ENCODE results near the gene TLCD3B. TPM values are rescaled to one million over a fixed set of nuclear protein-coding genes. Genes with fewer than 3 reads are reported as not detected.

Gene TLCD3B
- polyA plus RNA-seq, 2 donors = 0.04 to 0.16 TPM

GRCh38 chr16:30063278-30063892 lies 32.3 kb upstream of the TLCD3B start:
- H3K9me3 ChIP-seq (ENCODE audit: control insufficient read depth in 2 of 2, insufficient read depth in 1 of 2, low read depth in 1 of 2, low read length in 1 of 2) = no peaks in the 10 kb centered on the region
- 55 to 64% methylated on average over 12 of the region's 12 CpGs for WGBS, 2 donors
- H3K27ac ChIP-seq (ENCODE audit: low read depth in 2 of 2, low read length in 1 of 2) = peak overlapping the region; percentile 97 to 98
- H3K36me3 ChIP-seq (ENCODE audit: control insufficient read depth in 2 of 2, insufficient read depth in 2 of 2, low read length in 1 of 2) = peaks cover 9 to 17% of the 10 kb centered on the region in 2 donors
- H3K4me1 ChIP-seq (ENCODE audit: control insufficient read depth in 2 of 2, insufficient read depth in 2 of 2, low read length in 1 of 2) = peaks cover 7 to 19% of the 10 kb centered on the region in 2 donors
- no peaks in the 10 kb centered on the region for H3K27me3 ChIP-seq (ENCODE audit: control insufficient read depth in 1 of 2, insufficient read depth in 2 of 2, low read length in 2 of 2)
- peak overlapping the region in 1 of 2 donors; percentile 53 for H3K4me3 ChIP-seq (ENCODE audit: low read depth in 1 of 2, low read length in 2 of 2)

GRCh38 chr16:30060836-30061554 lies 29.9 kb upstream of the TLCD3B start:
- H3K4me3 ChIP-seq (ENCODE audit: low read depth in 1 of 2, low read length in 2 of 2) = no peak overlapping the region
- peak overlapping the region in 1 of 2 donors; percentile 22 for H3K27ac ChIP-seq (ENCODE audit: low read depth in 2 of 2, low read length in 1 of 2)
- peaks cover 6 to 12% of the 10 kb centered on the region in 2 donors for H3K4me1 ChIP-seq (ENCODE audit: control insufficient read depth in 2 of 2, insufficient read depth in 2 of 2, low read length in 1 of 2)
- no peaks in the 10 kb centered on the region for H3K27me3 ChIP-seq (ENCODE audit: control insufficient read depth in 1 of 2, insufficient read depth in 2 of 2, low read length in 2 of 2)
- 57 to 67% methylated on average over 2 of the region's 2 CpGs for WGBS, 2 donors
- no peaks in the 10 kb centered on the region for H3K9me3 ChIP-seq (ENCODE audit: control insufficient read depth in 2 of 2, insufficient read depth in 1 of 2, low read depth in 1 of 2, low read length in 1 of 2)
- H3K36me3 ChIP-seq (ENCODE audit: control insufficient read depth in 2 of 2, insufficient read depth in 2 of 2, low read length in 1 of 2) = peaks cover 0 to 3% of the 10 kb centered on the region in 2 donors

- H3K4me1 ChIP-seq (ENCODE audit: control insufficient read depth in 2 of 2, insufficient read depth in 2 of 2, low read length in 1 of 2) = peaks cover 6 to 12% of the 10 kb centered on the region in 2 donors
- no peak overlapping the region for H3K4me3 ChIP-seq (ENCODE audit: low read depth in 1 of 2, low read length in 2 of 2)
- H3K36me3 ChIP-seq (ENCODE audit: control insufficient read depth in 2 of 2, insufficient read depth in 2 of 2, low read length in 1 of 2) = no peaks in the 10 kb centered on the region
- WGBS, 2 donors = 68 to 71% methylated on average over 4 of the region's 4 CpGs
- H3K27me3 ChIP-seq (ENCODE audit: control insufficient read depth in 1 of 2, insufficient read depth in 2 of 2, low read length in 2 of 2) = no peaks in the 10 kb centered on the region
- H3K27ac ChIP-seq (ENCODE audit: low read depth in 2 of 2, low read length in 1 of 2) = no peak overlapping the region
- no peaks in the 10 kb centered on the region for H3K9me3 ChIP-seq (ENCODE audit: control insufficient read depth in 2 of 2, insufficient read depth in 1 of 2, low read depth in 1 of 2, low read length in 1 of 2)
Observed at GRCh38 chr16:30060346-30060745, 29.3 kb upstream of the TLCD3B start.

GRCh38 chr16:30054959-30055553 lies 24.0 kb upstream of the TLCD3B start:
- no peaks in the 10 kb centered on the region for H3K9me3 ChIP-seq (ENCODE audit: control insufficient read depth in 2 of 2, insufficient read depth in 1 of 2, low read depth in 1 of 2, low read length in 1 of 2)
- WGBS, 2 donors = 22 to 25% methylated on average over 10 of the region's 10 CpGs
- H3K4me1 ChIP-seq (ENCODE audit: control insufficient read depth in 2 of 2, insufficient read depth in 2 of 2, low read length in 1 of 2) = peaks cover 10 to 11% of the 10 kb centered on the region in 2 donors
- H3K4me3 ChIP-seq (ENCODE audit: low read depth in 1 of 2, low read length in 2 of 2) = no peak overlapping the region
- H3K36me3 ChIP-seq (ENCODE audit: control insufficient read depth in 2 of 2, insufficient read depth in 2 of 2, low read length in 1 of 2) = no peaks in the 10 kb centered on the region
- H3K27ac ChIP-seq (ENCODE audit: low read depth in 2 of 2, low read length in 1 of 2) = peak overlapping the region in 1 of 2 donors; percentile 62
- no peaks in the 10 kb centered on the region for H3K27me3 ChIP-seq (ENCODE audit: control insufficient read depth in 1 of 2, insufficient read depth in 2 of 2, low read length in 2 of 2)

- peaks cover 10 to 11% of the 10 kb centered on the region in 2 donors for H3K4me1 ChIP-seq (ENCODE audit: control insufficient read depth in 2 of 2, insufficient read depth in 2 of 2, low read length in 1 of 2)
- no peaks in the 10 kb centered on the region for H3K36me3 ChIP-seq (ENCODE audit: control insufficient read depth in 2 of 2, insufficient read depth in 2 of 2, low read length in 1 of 2)
- WGBS, 2 donors = 76 to 81% methylated on average over 8 of the region's 8 CpGs
- H3K4me3 ChIP-seq (ENCODE audit: low read depth in 1 of 2, low read length in 2 of 2) = no peak overlapping the region
- H3K27ac ChIP-seq (ENCODE audit: low read depth in 2 of 2, low read length in 1 of 2) = no peak overlapping the region
- no peaks in the 10 kb centered on the region for H3K27me3 ChIP-seq (ENCODE audit: control insufficient read depth in 1 of 2, insufficient read depth in 2 of 2, low read length in 2 of 2)
- H3K9me3 ChIP-seq (ENCODE audit: control insufficient read depth in 2 of 2, insufficient read depth in 1 of 2, low read depth in 1 of 2, low read length in 1 of 2) = no peaks in the 10 kb centered on the region
Observed at GRCh38 chr16:30054451-30054850, 23.4 kb upstream of the TLCD3B start.

GRCh38 chr16:30053376-30054015 lies 22.4 kb upstream of the TLCD3B start:
- peak overlapping the region; percentile 43 to 61 for H3K4me3 ChIP-seq (ENCODE audit: low read depth in 1 of 2, low read length in 2 of 2)
- H3K27ac ChIP-seq (ENCODE audit: low read depth in 2 of 2, low read length in 1 of 2) = peak overlapping the region in 1 of 2 donors; percentile 29
- peaks cover 10 to 11% of the 10 kb centered on the region in 2 donors for H3K4me1 ChIP-seq (ENCODE audit: control insufficient read depth in 2 of 2, insufficient read depth in 2 of 2, low read length in 1 of 2)
- H3K9me3 ChIP-seq (ENCODE audit: control insufficient read depth in 2 of 2, insufficient read depth in 1 of 2, low read depth in 1 of 2, low read length in 1 of 2) = no peaks in the 10 kb centered on the region
- no peaks in the 10 kb centered on the region for H3K27me3 ChIP-seq (ENCODE audit: control insufficient read depth in 1 of 2, insufficient read depth in 2 of 2, low read length in 2 of 2)
- WGBS, 2 donors = 4 to 8% methylated on average over 19 of the region's 19 CpGs
- H3K36me3 ChIP-seq (ENCODE audit: control insufficient read depth in 2 of 2, insufficient read depth in 2 of 2, low read length in 1 of 2) = no peaks in the 10 kb centered on the region

- H3K36me3 ChIP-seq (ENCODE audit: control insufficient read depth in 2 of 2, insufficient read depth in 2 of 2, low read length in 1 of 2) = no peaks in the 10 kb centered on the region
- H3K9me3 ChIP-seq (ENCODE audit: control insufficient read depth in 2 of 2, insufficient read depth in 1 of 2, low read depth in 1 of 2, low read length in 1 of 2) = no peaks in the 10 kb centered on the region
- H3K27ac ChIP-seq (ENCODE audit: low read depth in 2 of 2, low read length in 1 of 2) = peak overlapping the region in 1 of 2 donors; percentile 29
- H3K27me3 ChIP-seq (ENCODE audit: control insufficient read depth in 1 of 2, insufficient read depth in 2 of 2, low read length in 2 of 2) = no peaks in the 10 kb centered on the region
- H3K4me1 ChIP-seq (ENCODE audit: control insufficient read depth in 2 of 2, insufficient read depth in 2 of 2, low read length in 1 of 2) = peaks cover 10 to 11% of the 10 kb centered on the region in 2 donors
- WGBS, 2 donors = 5 to 6% methylated on average over 46 to 58 of the region's 58 CpGs
- peak overlapping the region; percentile 43 to 61 for H3K4me3 ChIP-seq (ENCODE audit: low read depth in 1 of 2, low read length in 2 of 2)
Observed at GRCh38 chr16:30052671-30053372, 21.8 kb upstream of the TLCD3B start.

GRCh38 chr16:30051518-30051917 lies 20.4 kb upstream of the TLCD3B start:
- WGBS, 2 donors = 70 to 72% methylated on average over 3 of the region's 3 CpGs
- Histone ChIP-seq H3K36me3 (ENCODE audit: control insufficient read depth in 2 of 2, insufficient read depth in 2 of 2, low read length in 1 of 2) (no peaks in the 10 kb centered on the region), H3K27me3 (ENCODE audit: control insufficient read depth in 1 of 2, insufficient read depth in 2 of 2, low read length in 2 of 2) (no peaks in the 10 kb centered on the region), H3K9me3 (ENCODE audit: control insufficient read depth in 2 of 2, insufficient read depth in 1 of 2, low read depth in 1 of 2, low read length in 1 of 2) (no peaks in the 10 kb centered on the region), H3K4me3 (ENCODE audit: low read depth in 1 of 2, low read length in 2 of 2) (no peak overlapping the region), H3K4me1 (ENCODE audit: control insufficient read depth in 2 of 2, insufficient read depth in 2 of 2, low read length in 1 of 2) (peaks cover 10 to 11% of the 10 kb centered on the region in 2 donors), H3K27ac (ENCODE audit: low read depth in 2 of 2, low read length in 1 of 2) (peak overlapping the region in 1 of 2 donors; percentile 44)

GRCh38 chr16:30049871-30050270 lies 18.8 kb upstream of the TLCD3B start:
- H3K36me3 ChIP-seq (ENCODE audit: control insufficient read depth in 2 of 2, insufficient read depth in 2 of 2, low read length in 1 of 2) = no peaks in the 10 kb centered on the region
- H3K27ac ChIP-seq (ENCODE audit: low read depth in 2 of 2, low read length in 1 of 2) = no peak overlapping the region
- no peaks in the 10 kb centered on the region for H3K9me3 ChIP-seq (ENCODE audit: control insufficient read depth in 2 of 2, insufficient read depth in 1 of 2, low read depth in 1 of 2, low read length in 1 of 2)
- WGBS, 2 donors = 57 to 70% methylated on average over 8 of the region's 8 CpGs
- H3K4me1 ChIP-seq (ENCODE audit: control insufficient read depth in 2 of 2, insufficient read depth in 2 of 2, low read length in 1 of 2) = peaks cover 7 to 8% of the 10 kb centered on the region in 2 donors
- no peak overlapping the region for H3K4me3 ChIP-seq (ENCODE audit: low read depth in 1 of 2, low read length in 2 of 2)
- no peaks in the 10 kb centered on the region for H3K27me3 ChIP-seq (ENCODE audit: control insufficient read depth in 1 of 2, insufficient read depth in 2 of 2, low read length in 2 of 2)

Measured in esophagus (tissue), 2 donors.